Esophagus muscularis mucosa (tissue), 4 donors: ENCODE measurements around the gene PIGR. TPM values are rescaled to one million over a fixed set of nuclear protein-coding genes. Genes with fewer than 3 reads are reported as not detected.

Source experiments
- DNase-seq: peaks from one replicate; pipeline ENCODE4 v3.0.0-alpha.2; 2017; ENCODE audit errors: extremely low spot score
- H3K27ac ChIP-seq, 4 donors: fragments of 200-600 bp; sonication (generic); replicated peaks in 1 of 4; 1 replicate in 3 of 4; 2 replicates in 1 of 4; pipeline ENCODE4 v1.5.1; 2016 to 2019; ENCODE audit warnings: mild to moderate bottlenecking in 1 of 4
- H3K27me3 ChIP-seq, 4 donors: fragments of 200-600 bp; sonication (generic); one replicate each; pipeline versions ENCODE4 v1.5.1 to v1.6.0; 2016 to 2019
- H3K36me3 ChIP-seq, 4 donors: fragments of 200-600 bp; sonication (generic); one replicate each; pipeline ENCODE4 v1.5.1; 2016 to 2019
- H3K4me1 ChIP-seq, 4 donors: fragments of 200-600 bp; sonication (generic); one replicate each; pipeline ENCODE4 v1.5.1; 2016 to 2019
- H3K4me3 ChIP-seq, 4 donors: fragments of 200-600 bp; sonication (generic); 1 replicate in 2 of 4; 2 replicates in 2 of 4; pipeline ENCODE4 v1.5.1; 2016 to 2019; ENCODE audit warnings: mild to moderate bottlenecking in 4 of 4, moderate library complexity in 1 of 4
- H3K9me3 ChIP-seq, 4 donors: fragments of 200-600 bp; sonication (generic); 1 replicate in 3 of 4; 2 replicates in 1 of 4; pipeline ENCODE4 v1.5.1; 2016 to 2019
- CTCF ChIP-seq, 3 experiments: fragments of 200-600 bp in 2 of 3; fragments of 450-650 bp in 1 of 3; sonication (generic) in 2 of 3; IDR thresholded peaks; one replicate each; pipeline ENCODE4 v1.5.1; 2017 to 2019; ENCODE audit warnings: antibody characterized with exemption in 3 of 3, mild to moderate bottlenecking in 2 of 3, moderate library complexity in 1 of 3
- EP300 ChIP-seq: sonication (generic); formaldehyde crosslinking; IDR thresholded peaks from one replicate; pipeline ENCODE4 v1.6.1; 2017; ENCODE audit warnings: antibody characterized with exemption
- POLR2A ChIP-seq: fragments of 450-650 bp; IDR thresholded peaks from one replicate; pipeline ENCODE4 v1.6.1; 2017; ENCODE audit warnings: antibody characterized with exemption, moderate library complexity, mild to moderate bottlenecking, low read depth
- POLR2AphosphoS5 ChIP-seq, 2 donors: sonication (generic); formaldehyde crosslinking; IDR thresholded peaks; one replicate each; pipeline ENCODE4 v1.6.1; 2017; ENCODE audit warnings: antibody characterized with exemption in 2 of 2
- WGBS: methylation state at CpG from one replicate; pipeline ENCODE4 v1.1.5; 2018; 5-methylcytosine and 5-hydroxymethylcytosine counted together
- intact Hi-C: fragments of 100-400 bp; cut with DNase I; formaldehyde crosslinking; loops from one replicate; pipeline ENCODE4 v1.15.1; 2023
- total RNA-seq, 4 donors: library from RNA; depleted of rRNA; stranded (reverse); fragments of >200 nt; gene quantifications; one replicate each; pipeline versions ENCODE4 v1.1.0 to v1.2.1, GENCODE V29; 2016

PIGR gene
- total RNA-seq, 4 donors from 2014 or later = 0.42 to 4.2 (median 1.1) TPM; not detected in 1

- no peak for TF ChIP-seq EP300
- no peak for TF ChIP-seq POLR2AphosphoS5 (IDR thresholded peaks at IDR 0.05)
- TF ChIP-seq CTCF (IDR thresholded peaks at IDR 0.05) = no peak
- TF ChIP-seq POLR2A = no peak
- H3K36me3 ChIP-seq = no peaks in the 10 kb centered on the region
- no peak overlapping the region for H3K4me3 ChIP-seq
- H3K27ac ChIP-seq = no peak overlapping the region
- DNase-seq = no peak
- no peaks in the 10 kb centered on the region for H3K27me3 ChIP-seq
- no peaks in the 10 kb centered on the region for H3K9me3 ChIP-seq
- intact Hi-C loops = no loop called here
- no peaks in the 10 kb centered on the region for H3K4me1 ChIP-seq
- 81% methylated on average over 6 of the region's 6 CpGs for WGBS
Measured at GRCh38 chr1:206931709-206932108, 14.6 kb downstream of the PIGR start.

- intact Hi-C loops = no loop called here
Measured at GRCh38 chr1:206930210-206930798, 16.0 kb downstream of the PIGR start.

GRCh38 chr1:206929524-206929923, 16.7 kb downstream of the PIGR start:
- DNase-seq = no peak
- H3K27me3 ChIP-seq = no peaks in the 10 kb centered on the region

More at GRCh38 chr1:206930210-206930798, 16.0 kb downstream of the PIGR start:
- H3K9me3 ChIP-seq = no peaks in the 10 kb centered on the region
- no peak overlapping the region for H3K4me3 ChIP-seq
- DNase-seq = no peak
- TF ChIP-seq POLR2AphosphoS5 (IDR thresholded peaks at IDR 0.05) (no peak), CTCF (IDR thresholded peaks at IDR 0.05) (no peak), EP300 (no peak), POLR2A (no peak)
- no peaks in the 10 kb centered on the region for H3K36me3 ChIP-seq
- no peaks in the 10 kb centered on the region for H3K4me1 ChIP-seq
- no peaks in the 10 kb centered on the region for H3K27me3 ChIP-seq
- H3K27ac ChIP-seq = no peak overlapping the region
- 78% methylated on average over 17 of the region's 17 CpGs for WGBS

GRCh38 chr1:206926286-206926685, 20.0 kb downstream of the PIGR start:
- TF ChIP-seq POLR2A = no peak
- no peak for TF ChIP-seq POLR2AphosphoS5 (IDR thresholded peaks at IDR 0.05)
- TF ChIP-seq CTCF (IDR thresholded peaks at IDR 0.05) = no peak
- TF ChIP-seq EP300 = no peak
- 77% methylated on average over 2 of the region's 2 CpGs for WGBS
- no peak for DNase-seq
- Histone ChIP-seq H3K36me3 (no peaks in the 10 kb centered on the region), H3K4me3 (no peak overlapping the region), H3K9me3 (no peaks in the 10 kb centered on the region), H3K4me1 (no peaks in the 10 kb centered on the region), H3K27ac (no peak overlapping the region), H3K27me3 (no peaks in the 10 kb centered on the region)
- intact Hi-C loops = no loop called here

More at GRCh38 chr1:206929524-206929923, 16.7 kb downstream of the PIGR start:
- intact Hi-C loops = no loop called here
- Histone ChIP-seq H3K9me3 (no peaks in the 10 kb centered on the region), H3K27ac (no peak overlapping the region), H3K4me1 (no peaks in the 10 kb centered on the region), H3K36me3 (no peaks in the 10 kb centered on the region), H3K4me3 (no peak overlapping the region)
- TF ChIP-seq POLR2A (no peak), CTCF (IDR thresholded peaks at IDR 0.05) (no peak), EP300 (no peak), POLR2AphosphoS5 (IDR thresholded peaks at IDR 0.05) (no peak)
- 92% methylated on average over 6 of the region's 6 CpGs for WGBS
